WTC11 (cell line): ENCODE results near the gene OLFML3. TPM values are rescaled to one million over a fixed set of nuclear protein-coding genes. Genes with fewer than 3 reads are reported as not detected.
"Not testable (repeated sequence)": the region's sequence is repeated elsewhere in the genome, so short reads cannot be mapped to it uniquely, and the experiment has no call there.

ENCODE experiments used
- ATAC-seq: fragments of 200-7000 bp; cut with Tn5 transposase; 2 replicates; pipeline ENCODE4 v1.10.0; 2021; ENCODE audit warnings: mild to moderate bottlenecking, moderate library complexity
- CTCF ChIA-PET: fragments of 300-600 bp; sonication (Branson Sonifier 250); formaldehyde crosslinking; loops from one replicate; lab custom pipeline; 2021; ENCODE audit warnings: antibody characterized with exemption; lab: Charles Lee
- POLR2A ChIA-PET: fragments of 350-600 bp; sonication (Branson Sonifier 250); formaldehyde crosslinking; loops from one replicate; lab custom pipeline; 2021; ENCODE audit warnings: antibody characterized with exemption; lab: Charles Lee
- DNase-seq: peaks from one replicate; pipeline ENCODE4 v3.0.0; 2021; ENCODE audit warnings: low spot score
- H3K27ac Mint-ChIP-seq: 2 replicates; pipeline ENCODE4 v1.8.0; 2021; ENCODE audit warnings: mixed read lengths
- H3K27me3 Mint-ChIP-seq: 2 replicates; pipeline ENCODE4 v1.8.0; 2021; ENCODE audit warnings: low read depth, mild to moderate bottlenecking, moderate library complexity, mixed read lengths
- H3K36me3 Mint-ChIP-seq: 2 replicates; pipeline ENCODE4 v1.8.0; 2021; ENCODE audit warnings: mixed read lengths
- H3K4me1 Mint-ChIP-seq: 2 replicates; pipeline ENCODE4 v1.8.0; 2022; ENCODE audit warnings: mixed read lengths
- H3K4me3 Mint-ChIP-seq: 2 replicates; pipeline ENCODE4 v1.8.0; 2021; ENCODE audit warnings: mild to moderate bottlenecking, moderate library complexity, mixed read lengths
- H3K9me3 Mint-ChIP-seq: 2 replicates; pipeline ENCODE4 v1.8.0; 2021; ENCODE audit warnings: mixed read lengths
- ATF1 ChIP-seq: sonication (generic); formaldehyde crosslinking; IDR thresholded peaks from 2 replicates; pipeline ENCODE4 v1.8.1; 2023; ENCODE audit warnings: mild to moderate bottlenecking, moderate library complexity, missing genetic modification reagents
- ATF2 ChIP-seq: sonication (generic); formaldehyde crosslinking; IDR thresholded peaks from 2 replicates; pipeline ENCODE4 v1.8.1; 2022; ENCODE audit warnings: low read depth, missing genetic modification reagents, borderline replicate concordance
- CDX4 ChIP-seq: fragments of 250-450 bp; sonication (Bioruptor Pico); IDR thresholded peaks from 2 replicates; pipeline ENCODE4 v1.9.0; 2021; ENCODE audit warnings: moderate library complexity, mild to moderate bottlenecking, inconsistent platforms, borderline replicate concordance
- E2F1 ChIP-seq: sonication (generic); formaldehyde crosslinking; IDR thresholded peaks from 2 replicates; pipeline ENCODE4 v1.8.0; 2022; ENCODE audit warnings: mild to moderate bottlenecking, missing genetic modification reagents
- E2F5 ChIP-seq: sonication (generic); formaldehyde crosslinking; IDR thresholded peaks from 2 replicates; pipeline ENCODE4 v1.8.1; 2022; ENCODE audit warnings: mild to moderate bottlenecking, moderate library complexity, missing genetic modification reagents
- FOXK1 ChIP-seq: sonication (generic); formaldehyde crosslinking; IDR thresholded peaks from 2 replicates; pipeline ENCODE4 v1.8.0; 2022; ENCODE audit warnings: mild to moderate bottlenecking, moderate library complexity, missing genetic modification reagents
- FOXP1 ChIP-seq: sonication (generic); formaldehyde crosslinking; IDR thresholded peaks from 2 replicates; pipeline ENCODE4 v1.8.0; 2022; ENCODE audit warnings: missing genetic modification reagents, mild to moderate bottlenecking, moderate library complexity, borderline replicate concordance
- GABPB1 ChIP-seq: sonication (generic); formaldehyde crosslinking; IDR thresholded peaks from 2 replicates; pipeline ENCODE4 v1.8.1; 2023; ENCODE audit warnings: mild to moderate bottlenecking, missing genetic modification reagents
- NFATC4 ChIP-seq: fragments of 250-450 bp; sonication (Bioruptor Pico); IDR thresholded peaks from 2 replicates; pipeline ENCODE4 v1.9.0; 2021; ENCODE audit warnings: mild to moderate bottlenecking
- NR3C1 ChIP-seq: sonication (generic); formaldehyde crosslinking; conservative IDR thresholded peaks from 2 replicates; pipeline ENCODE4 v1.8.1; 2023; ENCODE audit warnings: low read depth, mild to moderate bottlenecking, missing genetic modification reagents
- SMAD3 ChIP-seq: sonication (generic); formaldehyde crosslinking; IDR thresholded peaks from 2 replicates; pipeline ENCODE4 v1.8.0; 2022; ENCODE audit warnings: missing genetic modification reagents, mild to moderate bottlenecking, borderline replicate concordance
- SMAD4 ChIP-seq: sonication (generic); formaldehyde crosslinking; IDR thresholded peaks from 2 replicates; pipeline ENCODE4 v1.8.0; 2022; ENCODE audit warnings: mild to moderate bottlenecking, missing genetic modification reagents
- ZNF396 ChIP-seq: fragments of 250-450 bp; sonication (Bioruptor Pico); IDR thresholded peaks from 2 replicates; pipeline ENCODE4 v1.8.0; 2021; ENCODE audit warnings: mild to moderate bottlenecking, moderate library complexity, borderline replicate concordance
- ZNF423 ChIP-seq: fragments of 250-450 bp; sonication (Bioruptor Pico); IDR thresholded peaks from 2 replicates; pipeline ENCODE4 v2.1.2; 2022; ENCODE audit warnings: mild to moderate bottlenecking, moderate library complexity
- ZSCAN18 ChIP-seq: fragments of 250-450 bp; sonication (Bioruptor Pico); IDR thresholded peaks from 2 replicates; pipeline ENCODE4 v2.1.2; 2022; ENCODE audit warnings: mild to moderate bottlenecking, moderate library complexity
- total RNA-seq: library from RNA; stranded (reverse); gene quantifications from 3 replicates; pipeline ENCODE4 v1.2.3, GENCODE V29; 2021
- TF ChIP-seq, protein P1 (sequence below): fragments of 250-450 bp; sonication (Bioruptor Pico); IDR thresholded peaks from 2 replicates; pipeline ENCODE4 v1.9.0; 2021; ENCODE audit warnings: mild to moderate bottlenecking, borderline replicate concordance

Gene OLFML3
- total RNA-seq, 1 experiment from 2014 or later = 65.8 TPM

DNA sequence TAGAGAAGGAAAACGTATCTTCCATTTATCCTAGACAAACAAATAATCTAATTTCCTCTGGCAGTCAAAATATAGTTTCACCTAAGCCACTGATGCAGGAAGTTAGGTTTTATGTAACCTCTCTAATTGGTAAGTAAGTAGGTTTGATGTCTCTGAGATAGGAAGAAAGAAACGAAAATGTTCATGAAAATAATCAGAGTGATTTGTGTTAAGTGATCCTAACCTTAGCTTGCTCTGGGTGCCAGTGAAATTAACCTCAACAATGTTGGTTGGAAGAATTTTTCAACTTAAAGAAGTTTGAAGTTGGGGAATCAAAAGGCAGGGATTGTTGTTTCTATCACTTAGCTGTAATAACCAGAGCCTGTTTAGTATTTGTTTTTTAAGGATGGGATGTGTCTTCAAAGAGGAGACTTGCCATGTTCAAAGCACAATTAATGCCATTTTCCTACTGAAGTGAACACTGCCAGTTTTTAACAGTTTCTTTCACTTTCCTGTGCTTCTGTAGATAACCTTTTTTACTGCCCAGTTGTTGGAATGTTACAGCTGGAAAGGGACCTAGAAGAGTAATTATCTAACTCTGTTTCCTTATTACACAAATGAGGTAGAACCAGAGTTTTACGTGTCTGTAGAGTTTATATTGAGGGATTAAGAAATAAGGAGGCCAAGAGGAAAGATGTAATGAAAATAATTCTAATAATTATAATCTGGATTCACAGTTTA lies 31.7 kb upstream of the OLFML3 start:
- ChIA-PET POLR2A (no interaction called here), CTCF (interaction anchor here (0.7 to 2.6 kb wide), 9 partner anchors 8 to 399 kb away, joined by 3 to 11 read pairs (median 4); partner anchors contain the start of genes AP4B1 and OLFML3)
- DNase-seq = no peak
- Mint-ChIP-seq H3K27ac (peak overlapping the region; percentile 76), H3K9me3 (no peaks in the 10 kb centered on the region), H3K4me3 (no peak overlapping the region), H3K4me1 (peaks cover 26% of the 10 kb centered on the region)
- TF ChIP-seq, protein P1, sequence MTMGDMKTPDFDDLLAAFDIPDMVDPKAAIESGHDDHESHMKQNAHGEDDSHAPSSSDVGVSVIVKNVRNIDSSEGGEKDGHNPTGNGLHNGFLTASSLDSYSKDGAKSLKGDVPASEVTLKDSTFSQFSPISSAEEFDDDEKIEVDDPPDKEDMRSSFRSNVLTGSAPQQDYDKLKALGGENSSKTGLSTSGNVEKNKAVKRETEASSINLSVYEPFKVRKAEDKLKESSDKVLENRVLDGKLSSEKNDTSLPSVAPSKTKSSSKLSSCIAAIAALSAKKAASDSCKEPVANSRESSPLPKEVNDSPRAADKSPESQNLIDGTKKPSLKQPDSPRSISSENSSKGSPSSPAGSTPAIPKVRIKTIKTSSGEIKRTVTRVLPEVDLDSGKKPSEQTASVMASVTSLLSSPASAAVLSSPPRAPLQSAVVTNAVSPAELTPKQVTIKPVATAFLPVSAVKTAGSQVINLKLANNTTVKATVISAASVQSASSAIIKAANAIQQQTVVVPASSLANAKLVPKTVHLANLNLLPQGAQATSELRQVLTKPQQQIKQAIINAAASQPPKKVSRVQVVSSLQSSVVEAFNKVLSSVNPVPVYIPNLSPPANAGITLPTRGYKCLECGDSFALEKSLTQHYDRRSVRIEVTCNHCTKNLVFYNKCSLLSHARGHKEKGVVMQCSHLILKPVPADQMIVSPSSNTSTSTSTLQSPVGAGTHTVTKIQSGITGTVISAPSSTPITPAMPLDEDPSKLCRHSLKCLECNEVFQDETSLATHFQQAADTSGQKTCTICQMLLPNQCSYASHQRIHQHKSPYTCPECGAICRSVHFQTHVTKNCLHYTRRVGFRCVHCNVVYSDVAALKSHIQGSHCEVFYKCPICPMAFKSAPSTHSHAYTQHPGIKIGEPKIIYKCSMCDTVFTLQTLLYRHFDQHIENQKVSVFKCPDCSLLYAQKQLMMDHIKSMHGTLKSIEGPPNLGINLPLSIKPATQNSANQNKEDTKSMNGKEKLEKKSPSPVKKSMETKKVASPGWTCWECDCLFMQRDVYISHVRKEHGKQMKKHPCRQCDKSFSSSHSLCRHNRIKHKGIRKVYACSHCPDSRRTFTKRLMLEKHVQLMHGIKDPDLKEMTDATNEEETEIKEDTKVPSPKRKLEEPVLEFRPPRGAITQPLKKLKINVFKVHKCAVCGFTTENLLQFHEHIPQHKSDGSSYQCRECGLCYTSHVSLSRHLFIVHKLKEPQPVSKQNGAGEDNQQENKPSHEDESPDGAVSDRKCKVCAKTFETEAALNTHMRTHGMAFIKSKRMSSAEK = no peak
- no peak for TF ChIP-seq ZSCAN18 (CRISPR knock-in tag)
- TF ChIP-seq ATF2 (CRISPR knock-in tag) = no peak
- TF ChIP-seq NR3C1 = no peak
- TF ChIP-seq ATF1 (CRISPR knock-in tag) = no peak
- TF ChIP-seq, all 79 proteins: peak for 0
- Mint-ChIP-seq H3K36me3 (peaks cover 9% of the 10 kb centered on the region), H3K27me3 (no peaks in the 10 kb centered on the region)
- no peak for ATAC-seq

GRCh38 chr1:113948151-113948550 lies 31.1 kb upstream of the OLFML3 start:
- not testable (repeated sequence) for ATAC-seq, H3K4me3 Mint-ChIP-seq
- peaks cover 28% of the 10 kb centered on the region for H3K4me1 Mint-ChIP-seq
- CTCF ChIA-PET = interaction anchor here (0.6 to 2.6 kb wide), 8 partner anchors 9 to 780 kb away, joined by 3 to 11 read pairs (median 4); partner anchors contain the start of gene OLFML3
- TF ChIP-seq GABPB1 (CRISPR knock-in tag) = peak; percentile 47; the same call in 1 of the 2 replicates
- TF ChIP-seq, all 79 proteins: peak for 1; not testable (repeated sequence) for 78
- peak overlapping the region; percentile 23; the same call in 1 of the 2 replicates for H3K27ac Mint-ChIP-seq
- not testable (repeated sequence) for H3K36me3 Mint-ChIP-seq, DNase-seq, H3K27me3 Mint-ChIP-seq, H3K9me3 Mint-ChIP-seq
- POLR2A ChIA-PET = interaction anchor here (0.7 kb wide), 1 partner anchor 187 kb away, joined by 3 read pairs; no protein-coding TSS in a partner anchor

DNA sequence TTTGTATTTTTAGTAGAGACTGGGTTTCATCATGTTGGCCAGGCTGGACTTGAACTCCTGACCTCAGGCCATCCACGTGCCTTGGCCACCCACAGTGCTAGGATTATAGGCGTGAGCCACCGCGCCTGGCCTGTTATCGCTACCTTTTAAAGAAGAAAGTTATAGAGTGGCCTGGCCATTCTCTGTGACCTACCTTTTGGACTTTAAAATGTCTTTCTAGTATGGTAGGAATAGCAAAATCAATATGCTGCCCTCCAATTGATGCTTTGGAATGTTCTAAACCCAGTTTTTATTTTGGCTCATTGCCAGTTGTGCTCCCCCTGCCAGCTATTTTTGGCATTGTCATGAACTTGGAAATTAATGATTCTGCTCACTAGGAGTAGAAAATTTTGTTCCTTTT lies 30.3 kb upstream of the OLFML3 start:
- no peaks in the 10 kb centered on the region for H3K27me3 Mint-ChIP-seq
- H3K4me1 Mint-ChIP-seq = peaks cover 28% of the 10 kb centered on the region
- ChIA-PET POLR2A (no interaction called here), CTCF (interaction anchor here (0.7 to 2.6 kb wide), 5 partner anchors 10 to 300 kb away, joined by 3 to 11 read pairs (median 4); no protein-coding TSS in a partner anchor)
- no peak overlapping the region for H3K27ac Mint-ChIP-seq
- DNase-seq (no peak), ATAC-seq (no peak)
- H3K9me3 Mint-ChIP-seq = no peaks in the 10 kb centered on the region
- H3K36me3 Mint-ChIP-seq = peaks cover 6% of the 10 kb centered on the region; the same call in 1 of the 2 replicates
- H3K4me3 Mint-ChIP-seq = no peak overlapping the region
- TF ChIP-seq ZSCAN18 (CRISPR knock-in tag) = no peak
- no peak for TF ChIP-seq SMAD3
- no peak for TF ChIP-seq SMAD4
- TF ChIP-seq ZNF396 = no peak
- TF ChIP-seq FOXP1 (CRISPR knock-in tag) = no peak
- no peak for TF ChIP-seq ZNF423 (CRISPR knock-in tag)
- TF ChIP-seq E2F5 = no peak
- no peak for TF ChIP-seq FOXK1 (CRISPR knock-in tag)
- TF ChIP-seq CDX4 (CRISPR knock-in tag) = no peak
- no peak for TF ChIP-seq NFATC4 (CRISPR knock-in tag)
- TF ChIP-seq E2F1 (CRISPR knock-in tag) = no peak
